WI38 (cell line): ENCODE results near the gene LRRC3B.
"Not testable (repeated sequence)": the region's sequence is repeated elsewhere in the genome, so short reads cannot be mapped to it uniquely, and the experiment has no call there.

Source experiments
- H3K4me3 ChIP-seq: 2 replicates; pipeline ENCODE4 v1.5.1; 2011; ENCODE audit warnings: low read depth, mild to moderate bottlenecking, control low read depth, low read length
- TF ChIP-seq, protein P1 (sequence below): IDR thresholded peaks from 2 replicates; pipeline ENCODE4 v1.5.1; 2012; ENCODE audit warnings: low read depth, mild to moderate bottlenecking, control low read depth, low read length

LRRC3B gene

DNA sequence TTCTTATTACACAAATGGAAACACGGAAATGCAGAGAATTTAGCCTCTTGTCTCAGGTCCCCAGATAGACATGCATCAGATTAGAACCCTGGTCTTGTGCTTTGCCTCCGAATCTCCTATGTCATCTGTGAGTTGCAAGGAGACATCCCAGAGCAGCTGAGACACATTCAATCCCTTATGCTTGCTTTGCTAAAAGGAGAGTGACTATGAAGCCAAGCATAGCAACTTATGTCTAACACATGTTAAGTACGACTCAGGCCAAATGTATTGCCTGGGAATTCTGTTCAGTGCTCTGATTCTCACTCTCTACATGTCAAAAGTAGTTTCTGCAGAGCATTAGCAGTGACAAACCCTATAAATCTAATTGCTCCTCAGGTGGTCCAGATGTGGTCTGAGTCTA is 30.6 kb upstream of the LRRC3B start:
- no peak overlapping the region for H3K4me3 ChIP-seq
- TF ChIP-seq, protein P1, sequence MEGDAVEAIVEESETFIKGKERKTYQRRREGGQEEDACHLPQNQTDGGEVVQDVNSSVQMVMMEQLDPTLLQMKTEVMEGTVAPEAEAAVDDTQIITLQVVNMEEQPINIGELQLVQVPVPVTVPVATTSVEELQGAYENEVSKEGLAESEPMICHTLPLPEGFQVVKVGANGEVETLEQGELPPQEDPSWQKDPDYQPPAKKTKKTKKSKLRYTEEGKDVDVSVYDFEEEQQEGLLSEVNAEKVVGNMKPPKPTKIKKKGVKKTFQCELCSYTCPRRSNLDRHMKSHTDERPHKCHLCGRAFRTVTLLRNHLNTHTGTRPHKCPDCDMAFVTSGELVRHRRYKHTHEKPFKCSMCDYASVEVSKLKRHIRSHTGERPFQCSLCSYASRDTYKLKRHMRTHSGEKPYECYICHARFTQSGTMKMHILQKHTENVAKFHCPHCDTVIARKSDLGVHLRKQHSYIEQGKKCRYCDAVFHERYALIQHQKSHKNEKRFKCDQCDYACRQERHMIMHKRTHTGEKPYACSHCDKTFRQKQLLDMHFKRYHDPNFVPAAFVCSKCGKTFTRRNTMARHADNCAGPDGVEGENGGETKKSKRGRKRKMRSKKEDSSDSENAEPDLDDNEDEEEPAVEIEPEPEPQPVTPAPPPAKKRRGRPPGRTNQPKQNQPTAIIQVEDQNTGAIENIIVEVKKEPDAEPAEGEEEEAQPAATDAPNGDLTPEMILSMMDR = no peak

DNA sequence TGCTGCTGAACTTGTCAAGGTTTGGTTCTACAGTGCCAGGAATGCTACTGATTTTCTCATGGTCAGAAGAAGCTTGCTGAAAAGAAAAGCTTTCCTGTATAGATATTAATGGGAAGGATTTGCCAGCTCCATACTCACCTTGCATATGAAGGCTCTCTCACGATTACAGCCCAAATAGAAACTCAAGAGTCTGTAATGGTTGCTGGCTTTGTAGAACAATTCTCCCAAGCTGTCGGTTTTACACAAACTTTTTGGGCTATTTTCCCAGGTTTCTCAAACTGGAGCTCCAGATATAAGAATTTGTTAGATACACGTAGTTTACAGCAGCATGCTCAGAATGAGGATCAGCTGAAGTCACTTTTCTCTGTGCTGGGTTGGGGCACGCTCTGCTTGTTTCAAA is 30.1 kb upstream of the LRRC3B start:
- TF ChIP-seq, protein P1 = no peak
- H3K4me3 ChIP-seq = no peak overlapping the region

- TF ChIP-seq, protein P1 = no peak
- no peak overlapping the region for H3K4me3 ChIP-seq
Observed at GRCh38 chr3:26596335-26596734, 26.2 kb upstream of the LRRC3B start.

GRCh38 chr3:26603311-26603710 is 19.3 kb upstream of the LRRC3B start:
- H3K4me3 ChIP-seq = not testable (repeated sequence)

- H3K4me3 ChIP-seq = not testable (repeated sequence)
Observed at GRCh38 chr3:26603771-26604170, 18.8 kb upstream of the LRRC3B start.

DNA sequence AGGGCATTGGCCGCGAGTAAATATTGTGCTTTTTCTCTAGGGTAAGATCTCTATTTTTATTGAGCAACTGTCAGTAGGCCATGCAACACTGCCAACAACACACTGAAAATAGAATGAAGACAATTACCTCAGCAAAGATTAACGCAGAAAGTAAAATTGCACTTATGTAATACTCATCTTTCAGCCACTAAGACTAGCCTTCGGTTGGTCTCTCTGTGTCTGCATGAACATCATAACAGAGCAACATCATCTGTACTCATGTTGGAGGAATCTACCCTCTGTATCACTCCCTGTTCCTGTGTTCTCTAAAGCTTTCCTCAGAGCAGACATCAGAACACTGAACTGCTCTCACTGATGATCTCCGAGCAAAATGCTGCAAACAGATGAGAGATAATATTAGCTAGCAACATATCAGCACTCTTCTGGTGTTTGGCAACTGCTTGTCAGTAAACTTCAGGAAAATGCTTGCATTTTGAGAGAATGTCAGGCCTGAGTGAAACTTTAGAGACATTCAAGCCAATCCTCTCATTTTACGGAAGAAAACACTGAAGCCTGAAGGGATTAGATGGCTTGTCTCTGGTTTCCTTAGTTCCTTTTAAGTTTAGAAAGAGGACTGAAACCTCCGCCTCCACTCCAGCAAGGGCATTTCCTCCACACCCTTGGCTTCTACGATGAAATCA is 8.4 kb upstream of the LRRC3B start:
- H3K4me3 ChIP-seq = no peak overlapping the region
- TF ChIP-seq, protein P1 = no peak

GRCh38 chr3:26621176-26621575 is 1.4 kb upstream of the LRRC3B start:
- TF ChIP-seq, protein P1 = no peak
- H3K4me3 ChIP-seq = no peak overlapping the region

GRCh38 chr3:26621906-26622620 is 509 bp upstream of the LRRC3B start:
- TF ChIP-seq, protein P1 = no peak
- H3K4me3 ChIP-seq = no peak overlapping the region
